Neuron (in vitro differentiated cells): ENCODE measurements around the gene GREM1.

ENCODE experiments used
- H2AFZ ChIP-seq: one replicate; pipeline ENCODE4 v1.6.1; 2013; ENCODE audit warnings: low read depth, mild to moderate bottlenecking, inconsistent platforms, low read length, moderate library complexity
- H3K27me3 ChIP-seq: one replicate; pipeline ENCODE4 v1.6.1; 2013; ENCODE audit warnings: low read length; ENCODE audit not compliant: insufficient read depth
- H3K36me3 ChIP-seq: one replicate; pipeline ENCODE4 v1.6.1; 2013; ENCODE audit warnings: low read length; ENCODE audit not compliant: insufficient read depth
- H3K4me1 ChIP-seq: one replicate; pipeline ENCODE4 v1.6.1; 2013; ENCODE audit warnings: low read length; ENCODE audit not compliant: insufficient read depth
- H3K4me3 ChIP-seq: 2 replicates; pipeline ENCODE4 v1.5.1; 2013; ENCODE audit warnings: mild to moderate bottlenecking, low read length, moderate library complexity
- H3K9me3 ChIP-seq: one replicate; pipeline ENCODE4 v1.6.1; 2013; ENCODE audit warnings: low read length

GREM1 gene

DNA sequence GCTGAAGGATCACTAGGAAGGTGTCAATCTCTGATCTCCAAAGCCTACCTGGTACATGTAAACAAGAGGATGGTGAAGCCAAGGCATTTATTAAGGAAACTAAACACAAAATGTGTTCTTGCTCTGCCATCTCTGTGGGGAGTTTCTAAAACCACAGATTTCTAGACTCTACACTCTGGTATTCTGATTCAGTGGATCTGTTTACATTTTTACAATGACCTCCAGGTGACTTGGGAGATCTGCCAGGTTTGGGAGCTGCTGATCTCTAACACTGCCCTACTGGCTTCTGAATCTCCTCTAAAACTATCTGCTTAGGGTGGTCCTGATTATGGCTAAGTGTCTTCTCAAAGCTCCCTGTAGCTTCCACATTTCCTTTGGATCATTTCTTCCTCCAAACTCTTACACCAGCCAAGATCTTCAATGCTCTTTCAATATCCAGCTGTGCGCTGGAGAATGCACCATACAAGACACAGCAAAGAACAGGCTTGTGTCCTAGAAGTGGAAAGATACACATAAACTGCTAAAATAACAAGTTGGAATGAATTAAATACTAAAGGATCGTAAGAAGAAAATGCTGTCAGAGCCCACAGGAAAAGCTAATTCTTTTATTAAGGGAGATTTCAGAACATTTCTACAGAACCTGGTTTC, 72.7 kb downstream of the GREM1 start:
- Histone ChIP-seq H3K27me3 (no peaks in the 10 kb centered on the region), H3K36me3 (no peaks in the 10 kb centered on the region), H3K4me1 (no peaks in the 10 kb centered on the region), H3K4me3 (no peak overlapping the region), H3K9me3 (no peaks in the 10 kb centered on the region), H2AFZ (no peak overlapping the region)

DNA sequence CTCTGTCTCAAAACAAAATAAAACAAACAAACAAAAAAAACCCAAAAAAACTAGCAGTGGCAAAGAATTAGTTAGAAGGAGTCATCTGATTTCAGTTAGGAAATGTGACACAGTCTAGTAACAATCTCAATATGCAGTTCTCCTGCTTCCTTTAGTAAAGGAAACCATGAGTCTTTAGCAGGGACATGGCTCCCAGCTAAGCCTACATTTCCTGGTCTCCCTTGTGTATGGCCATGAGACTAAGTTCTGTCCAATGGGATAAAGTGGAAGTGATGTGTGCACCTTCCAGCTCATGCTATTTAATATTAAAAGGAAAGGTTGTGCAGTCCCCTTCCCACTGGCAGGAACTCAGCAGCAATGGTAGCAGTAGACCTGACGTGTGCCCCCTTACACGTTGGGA, 74.6 kb downstream of the GREM1 start:
- Histone ChIP-seq H3K36me3 (no peaks in the 10 kb centered on the region), H3K27me3 (no peaks in the 10 kb centered on the region), H2AFZ (no peak overlapping the region), H3K4me3 (no peak overlapping the region), H3K4me1 (no peaks in the 10 kb centered on the region), H3K9me3 (no peaks in the 10 kb centered on the region)
